ENCODE data around the gene SPON1. TPM values are rescaled to one million over a fixed set of nuclear protein-coding genes. Genes with fewer than 3 reads are reported as not detected.

The SPON1 gene
- total and polyA plus RNA-seq, 2 of the 8 experiments (the other 6 are each of a cell fraction or from before 2014, with no cell fraction given) = 1.5 to 5.4 TPM

DNA sequence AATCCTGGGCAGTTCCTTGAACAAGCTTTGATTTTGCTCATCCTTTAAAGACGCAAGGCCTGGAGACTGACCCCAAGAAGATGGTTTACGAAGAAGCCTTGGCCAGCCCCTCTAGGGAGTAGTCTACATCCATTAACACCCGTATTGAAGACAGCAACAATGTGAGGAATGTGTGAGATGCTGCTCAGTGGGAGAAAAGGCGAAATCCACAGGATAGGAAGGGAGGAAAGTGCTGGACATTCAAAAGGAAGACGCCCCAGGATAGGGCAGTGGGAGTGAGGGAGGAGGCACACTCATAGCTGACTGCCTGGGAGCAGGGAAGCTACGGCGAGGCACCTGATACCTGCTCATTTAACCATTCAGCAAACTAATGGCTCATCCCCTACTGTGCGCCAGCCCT, 282.4 kb downstream of the SPON1 start:
- H2BK15ac ChIP-seq (ENCODE audit: low read length) = no peak overlapping the region
- H3K56ac ChIP-seq (replicated peaks; ENCODE audit: insufficient read length, low read depth, low read length) = no peak overlapping the region
- no peak overlapping the region for H3K4me3 ChIP-seq (ENCODE audit: extremely low read depth in 1 of 4, insufficient read depth in 2 of 4, low read depth in 3 of 4, low read length in 4 of 4)
- no peak overlapping the region for H3K4me2 ChIP-seq (ENCODE audit: insufficient read depth in 1 of 2, low read depth in 2 of 2, low read length in 2 of 2)
- CTCF ChIA-PET (ENCODE audit: partially characterized antibody) = interaction anchor here (0.6 to 3.8 kb wide), 6 partner anchors 10 to 472 kb away, joined by 3 to 32 read pairs (median 5); no protein-coding TSS in a partner anchor
- DNase-seq (ENCODE audit: low read depth in 1 of 2, low spot score in 2 of 2) (no peak), FAIRE-seq (no peak)
- no peak overlapping the region for H2BK20ac ChIP-seq (ENCODE audit: low read length)
- POLR2A ChIA-PET (ENCODE audit: partially characterized antibody) = no interaction called here
- H3K14ac ChIP-seq (ENCODE audit: insufficient read length) = no peak overlapping the region
- no peak overlapping the region for H4K5ac ChIP-seq (ENCODE audit: insufficient read length, low read depth, low read length)
- H2BK120ac ChIP-seq (replicated peaks; ENCODE audit: low read depth, low read length) = no peak overlapping the region
- H3K4ac ChIP-seq (replicated peaks; ENCODE audit: insufficient read length, low read depth, low read length) = no peak overlapping the region
- H3K4me1 ChIP-seq (replicated peaks in 1 of 4; ENCODE audit: control insufficient read depth in 3 of 4, insufficient read depth in 4 of 4, low read length in 3 of 4) = peaks cover 0 to 6% (median 5%) of the 10 kb centered on the region in 4 experiments; a peak in 4 of 7 replicates
- H4K91ac ChIP-seq (replicated peaks; ENCODE audit: insufficient read length, low read length) = no peak overlapping the region
- no peak overlapping the region for H2AFZ ChIP-seq (ENCODE audit: low read length)
- no peaks in the 10 kb centered on the region for H3K36me3 ChIP-seq (ENCODE audit: control insufficient read depth in 2 of 4, insufficient read depth in 4 of 4, low read length in 3 of 4)
- 73% methylated on average over 8 of the region's 8 CpGs; no CpG with 5 or more reads in 1 of the 2 experiments for WGBS, 2 experiments (ENCODE audit: extremely low coverage in 1 of 2, insufficient coverage in 1 of 2, insufficient read length in 1 of 2, insufficient replicate concordance in 2 of 2, low coverage in 1 of 2, low lambda C conversion rate in 2 of 2, missing lambda C conversion rate in 1 of 2)
- peak; percentile 71 for TF ChIP-seq TEAD4 (IDR thresholded peaks at IDR 0.05; ENCODE audit: low read depth, low read length)
- 0 out of 4 replicates have a peak, but pooled peaks of 1 of the 2 experiments have one; percentile 20 for TF ChIP-seq HDAC2 (IDR thresholded peaks at IDR 0.05; ENCODE audit: borderline replicate concordance in 1 of 2, low read depth in 2 of 2, low read length in 2 of 2)
- TF ChIP-seq SP2 (IDR thresholded peaks at IDR 0.05; ENCODE audit: low read length) = no peak
- H3K27me3 ChIP-seq (replicated peaks in 1 of 4; ENCODE audit: control insufficient read depth in 3 of 4, extremely low read depth in 1 of 4, insufficient read depth in 3 of 4, low read length in 3 of 4) = no peaks in the 10 kb centered on the region
- H3K18ac ChIP-seq (ENCODE audit: extremely low read depth, low read length) = no peak overlapping the region
- no peak overlapping the region for H3K9ac ChIP-seq (replicated peaks in 1 of 4; ENCODE audit: extremely low read depth in 1 of 4, low read depth in 3 of 4, low read length in 3 of 4)
- no peak overlapping the region for H4K8ac ChIP-seq (ENCODE audit: extremely low read depth, insufficient read depth, low read length)
- no peak overlapping the region for H3K27ac ChIP-seq (ENCODE audit: low read depth, low read length)
- H2BK12ac ChIP-seq (ENCODE audit: low read depth, low read length) = no peak overlapping the region
- no peaks in the 10 kb centered on the region for H3K9me3 ChIP-seq (ENCODE audit: insufficient read depth in 2 of 2, low read depth in 1 of 2, low read length in 1 of 2)
- H3K79me1 ChIP-seq (ENCODE audit: low read depth, low read length) = no peaks in the 10 kb centered on the region
- no peak overlapping the region for H3K23ac ChIP-seq (ENCODE audit: insufficient read length)
- H2BK5ac ChIP-seq (ENCODE audit: low read depth, low read length) = no peak overlapping the region
- H3K79me2 ChIP-seq (ENCODE audit: control insufficient read depth in 1 of 2, insufficient read depth in 2 of 2, low read length in 2 of 2) = no peaks in the 10 kb centered on the region
- no peak overlapping the region for H2AK5ac ChIP-seq (ENCODE audit: low read depth, low read length)
- H3K23me2 ChIP-seq (ENCODE audit: low read depth, low read length) = peaks cover 3% of the 10 kb centered on the region; the same call in 1 of the 2 replicates
- no peaks in the 10 kb centered on the region for H4K20me1 ChIP-seq (replicated peaks in 1 of 2; ENCODE audit: control insufficient read depth in 1 of 2, insufficient read depth in 2 of 2, low read length in 2 of 2)
